OCI-LY1 (cell line): ENCODE measurements around the gene ITPK1.

Source experiments
- EZH2 ChIP-seq: fragments of 200-600 bp; sonication (generic), shearing (Covaris generic); IDR thresholded peaks from 2 replicates; pipeline ENCODE4 v1.8.0; 2017; ENCODE audit warnings: borderline replicate concordance, mixed run types, mild to moderate bottlenecking, antibody characterized with exemption, low read length, moderate library complexity, mixed read lengths
- TF ChIP-seq, protein P1 (sequence below): fragments of 200-600 bp; sonication (generic), shearing (Covaris generic); IDR thresholded peaks from 2 replicates; pipeline ENCODE4 v1.5.1; 2017; ENCODE audit warnings: mild to moderate bottlenecking, antibody characterized with exemption, low read length, moderate library complexity, mixed read lengths

DNA sequence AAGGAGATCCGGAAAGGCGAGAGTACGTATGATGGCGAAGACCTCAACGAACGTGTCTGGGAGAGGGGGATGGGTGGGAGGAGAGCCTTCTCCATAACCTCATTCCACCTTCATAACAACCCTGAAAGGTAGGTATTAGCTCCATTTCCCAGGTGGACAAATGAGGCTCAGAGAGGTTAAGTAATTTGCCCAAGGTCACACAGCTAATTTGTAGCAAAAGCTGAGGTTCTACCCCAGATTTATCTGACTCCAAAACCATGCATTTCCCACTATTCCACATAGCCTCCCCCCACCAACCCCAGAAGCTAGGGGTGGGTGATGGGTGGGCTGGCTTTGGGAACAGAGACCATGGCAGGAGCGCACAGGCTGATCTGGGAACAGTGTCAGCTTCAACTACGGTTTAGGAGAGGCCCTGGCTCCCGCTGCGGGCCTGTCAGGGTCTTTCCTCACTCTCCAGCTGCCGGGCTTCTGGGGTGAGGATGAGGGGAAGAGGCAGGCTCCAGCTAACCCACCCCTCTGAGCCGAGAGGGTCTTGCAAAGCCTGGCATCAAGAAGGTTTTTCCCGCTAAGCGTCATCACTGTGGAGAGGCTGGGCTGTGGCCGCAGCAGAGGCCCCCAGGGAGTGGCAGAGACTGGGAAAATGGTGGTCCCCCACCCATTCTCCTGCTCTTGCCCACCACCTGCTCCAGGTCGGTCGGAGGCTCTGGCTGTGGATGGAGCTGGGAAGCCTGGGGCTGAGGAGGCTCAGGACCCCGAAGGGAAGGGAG is 183.9 kb downstream of the ITPK1 start:
- TF ChIP-seq, protein P1, sequence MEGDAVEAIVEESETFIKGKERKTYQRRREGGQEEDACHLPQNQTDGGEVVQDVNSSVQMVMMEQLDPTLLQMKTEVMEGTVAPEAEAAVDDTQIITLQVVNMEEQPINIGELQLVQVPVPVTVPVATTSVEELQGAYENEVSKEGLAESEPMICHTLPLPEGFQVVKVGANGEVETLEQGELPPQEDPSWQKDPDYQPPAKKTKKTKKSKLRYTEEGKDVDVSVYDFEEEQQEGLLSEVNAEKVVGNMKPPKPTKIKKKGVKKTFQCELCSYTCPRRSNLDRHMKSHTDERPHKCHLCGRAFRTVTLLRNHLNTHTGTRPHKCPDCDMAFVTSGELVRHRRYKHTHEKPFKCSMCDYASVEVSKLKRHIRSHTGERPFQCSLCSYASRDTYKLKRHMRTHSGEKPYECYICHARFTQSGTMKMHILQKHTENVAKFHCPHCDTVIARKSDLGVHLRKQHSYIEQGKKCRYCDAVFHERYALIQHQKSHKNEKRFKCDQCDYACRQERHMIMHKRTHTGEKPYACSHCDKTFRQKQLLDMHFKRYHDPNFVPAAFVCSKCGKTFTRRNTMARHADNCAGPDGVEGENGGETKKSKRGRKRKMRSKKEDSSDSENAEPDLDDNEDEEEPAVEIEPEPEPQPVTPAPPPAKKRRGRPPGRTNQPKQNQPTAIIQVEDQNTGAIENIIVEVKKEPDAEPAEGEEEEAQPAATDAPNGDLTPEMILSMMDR: no peak
- TF ChIP-seq EZH2: no peak
